Mesenchymal stem cell (in vitro differentiated cells and primary cell): ENCODE results near the gene VPS37C.

ENCODE experiments used
- DNase-seq: peaks from one replicate; pipeline ENCODE4 v3.0.0-alpha.2; 2013
- H2AFZ ChIP-seq: one replicate; pipeline ENCODE4 v1.6.1; 2013; ENCODE audit warnings: low read depth, mild to moderate bottlenecking, control low read depth, inconsistent platforms, low read length, moderate library complexity
- H2AK5ac ChIP-seq: 2 replicates; pipeline ENCODE4 v1.6.1; 2013; ENCODE audit warnings: low read length, moderate library complexity, mild to moderate bottlenecking, inconsistent platforms; ENCODE audit not compliant: severe bottlenecking
- H2BK120ac ChIP-seq: one replicate; pipeline ENCODE4 v1.6.1; 2013; ENCODE audit warnings: low read depth, mild to moderate bottlenecking, inconsistent platforms, low read length, moderate library complexity
- H2BK12ac ChIP-seq, 2 experiments: one replicate each; pipeline ENCODE4 v1.6.1; 2013; ENCODE audit warnings: inconsistent platforms in 2 of 2, low read length in 2 of 2, mild to moderate bottlenecking in 2 of 2, moderate library complexity in 2 of 2, control low read depth in 1 of 2
- H2BK15ac ChIP-seq: one replicate; pipeline ENCODE4 v1.6.1; 2013; ENCODE audit warnings: mild to moderate bottlenecking, low read depth, inconsistent platforms; ENCODE audit not compliant: poor library complexity, severe bottlenecking
- H2BK5ac ChIP-seq: 2 replicates; pipeline ENCODE4 v1.6.1; 2013; ENCODE audit warnings: low read depth, mild to moderate bottlenecking, low read length, control low read depth, inconsistent platforms; ENCODE audit not compliant: poor library complexity, severe bottlenecking
- H3K14ac ChIP-seq, 2 experiments: one replicate each; pipeline ENCODE4 v1.6.1; 2013; ENCODE audit warnings: inconsistent platforms in 2 of 2, low read length in 2 of 2, control low read depth in 1 of 2, mild to moderate bottlenecking in 1 of 2, moderate library complexity in 1 of 2
- H3K18ac ChIP-seq, 2 experiments: one replicate each; pipeline ENCODE4 v1.6.1; 2013; ENCODE audit warnings: inconsistent platforms in 2 of 2, low read length in 2 of 2, control low read depth in 1 of 2, low read depth in 1 of 2, mild to moderate bottlenecking in 1 of 2
- H3K23ac ChIP-seq, 2 experiments: one replicate each; pipeline ENCODE4 v1.6.1; 2013; ENCODE audit warnings: inconsistent platforms in 2 of 2, low read length in 2 of 2, mild to moderate bottlenecking in 2 of 2, moderate library complexity in 2 of 2, control low read depth in 1 of 2
- H3K27ac ChIP-seq: 2 replicates; pipeline ENCODE4 v1.5.1; 2013; ENCODE audit warnings: mild to moderate bottlenecking, moderate library complexity, low read length, control low read depth, inconsistent platforms; ENCODE audit not compliant: poor library complexity, severe bottlenecking
- H3K27me3 ChIP-seq, 2 experiments: 2 replicates each; pipeline versions ENCODE4 v1.6.1 to v1.7.0; 2013; ENCODE audit warnings: low read length in 2 of 2, mild to moderate bottlenecking in 2 of 2, moderate library complexity in 2 of 2, control low read depth in 1 of 2, inconsistent platforms in 1 of 2; ENCODE audit not compliant: control insufficient read depth in 1 of 2, insufficient read depth in 1 of 2
- H3K36me3 ChIP-seq, 2 experiments: 2 replicates each; pipeline versions ENCODE4 v1.6.1 to v1.7.0; 2013; ENCODE audit warnings: low read length in 2 of 2, control low read depth in 1 of 2, inconsistent platforms in 1 of 2, low read depth in 1 of 2, mild to moderate bottlenecking in 1 of 2; ENCODE audit not compliant: insufficient read depth in 2 of 2, control insufficient read depth in 1 of 2
- H3K4ac ChIP-seq, 2 experiments: one replicate each; pipeline ENCODE4 v1.6.1; 2013; ENCODE audit warnings: inconsistent platforms in 2 of 2, low read length in 2 of 2, mild to moderate bottlenecking in 2 of 2, moderate library complexity in 2 of 2, control low read depth in 1 of 2, low read depth in 1 of 2
- H3K4me1 ChIP-seq: 2 replicates; pipeline ENCODE4 v1.6.1; 2013; ENCODE audit warnings: low read depth, low read length, control low read depth; ENCODE audit not compliant: control insufficient read depth, insufficient read depth
- H3K4me2 ChIP-seq: 2 replicates; pipeline ENCODE4 v1.6.1; 2013; ENCODE audit warnings: low read length, mild to moderate bottlenecking, inconsistent platforms; ENCODE audit not compliant: poor library complexity, severe bottlenecking
- H3K4me3 ChIP-seq, 2 experiments: 2 replicates each; pipeline versions ENCODE4 v1.5.1 to v1.7.0; 2013; ENCODE audit warnings: low read length in 2 of 2, mild to moderate bottlenecking in 2 of 2, control low read depth in 1 of 2, low read depth in 1 of 2; ENCODE audit not compliant: insufficient read depth in 1 of 2
- H3K79me1 ChIP-seq: replicated peaks from 2 replicates; pipeline ENCODE4 v1.6.1; 2013; ENCODE audit warnings: mild to moderate bottlenecking, control low read depth, low read length, inconsistent platforms; ENCODE audit not compliant: poor library complexity, severe bottlenecking
- H3K9ac ChIP-seq: 2 replicates; pipeline ENCODE4 v1.7.0; 2013; ENCODE audit warnings: mild to moderate bottlenecking, low read length, moderate library complexity
- H3K9me3 ChIP-seq: 2 replicates; pipeline ENCODE4 v1.7.0; 2013; ENCODE audit warnings: mild to moderate bottlenecking, low read length; ENCODE audit not compliant: control insufficient read depth
- H4K8ac ChIP-seq: one replicate; pipeline ENCODE4 v1.6.1; 2013; ENCODE audit warnings: inconsistent platforms, mild to moderate bottlenecking, low read length, moderate library complexity
- H4K91ac ChIP-seq: one replicate; pipeline ENCODE4 v1.6.1; 2013; ENCODE audit warnings: mild to moderate bottlenecking, low read length, inconsistent platforms
- WGBS: methylation state at CpG from one replicate; pipeline ENCODE4 v1.1.7; 2013; ENCODE audit warnings: mixed read lengths; 5-methylcytosine and 5-hydroxymethylcytosine counted together

Gene VPS37C

DNA sequence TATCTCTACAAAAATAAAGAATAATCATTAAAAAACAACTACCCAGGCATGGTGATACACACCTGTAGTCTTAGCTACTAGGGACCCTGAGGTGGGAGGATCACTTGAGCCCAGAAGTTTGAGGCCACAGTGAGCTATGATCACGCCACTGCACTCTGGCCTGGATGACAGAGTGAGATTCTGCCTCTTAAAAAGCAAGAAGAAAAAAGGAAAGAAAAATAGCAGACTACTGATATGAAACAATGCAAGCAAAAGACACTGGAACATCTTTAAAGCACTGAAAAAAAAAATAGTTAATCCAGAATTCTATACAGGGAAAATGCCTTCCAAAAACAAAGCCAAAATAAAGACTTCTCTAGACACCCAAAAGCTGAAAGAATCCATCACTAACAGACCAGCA lies 5.9 kb downstream of the VPS37C start:
- no peak overlapping the region for H3K14ac ChIP-seq
- no peak overlapping the region for H4K8ac ChIP-seq
- H3K18ac ChIP-seq, result no peak overlapping the region
- H2BK15ac ChIP-seq, result no peak overlapping the region
- 100% methylated on average over 1 of the region's 1 CpG for WGBS
- no peak overlapping the region for H4K91ac ChIP-seq
- H3K9me3 ChIP-seq, result peaks cover 19% of the 10 kb centered on the region
- H2AK5ac ChIP-seq, result peak overlapping the region; percentile 63
- H3K9ac ChIP-seq, result no peak overlapping the region
- no peak overlapping the region for H3K4ac ChIP-seq
- no peak overlapping the region for H3K4me2 ChIP-seq
- no peak overlapping the region for H2BK5ac ChIP-seq
- no peak overlapping the region for H2BK12ac ChIP-seq
- H2BK120ac ChIP-seq, result no peak overlapping the region
- H3K4me3 ChIP-seq, result no peak overlapping the region
- H3K27me3 ChIP-seq, result no peaks in the 10 kb centered on the region
- no peak overlapping the region for H3K27ac ChIP-seq
- no peak overlapping the region for H3K23ac ChIP-seq
- H3K79me1 ChIP-seq, result peaks cover 15% of the 10 kb centered on the region
- H2AFZ ChIP-seq, result no peak overlapping the region
- peaks cover 20% of the 10 kb centered on the region for H3K4me1 ChIP-seq
- DNase-seq, result no peak
- H3K36me3 ChIP-seq, result peaks cover 7 to 14% of the 10 kb centered on the region in 2 experiments

DNA sequence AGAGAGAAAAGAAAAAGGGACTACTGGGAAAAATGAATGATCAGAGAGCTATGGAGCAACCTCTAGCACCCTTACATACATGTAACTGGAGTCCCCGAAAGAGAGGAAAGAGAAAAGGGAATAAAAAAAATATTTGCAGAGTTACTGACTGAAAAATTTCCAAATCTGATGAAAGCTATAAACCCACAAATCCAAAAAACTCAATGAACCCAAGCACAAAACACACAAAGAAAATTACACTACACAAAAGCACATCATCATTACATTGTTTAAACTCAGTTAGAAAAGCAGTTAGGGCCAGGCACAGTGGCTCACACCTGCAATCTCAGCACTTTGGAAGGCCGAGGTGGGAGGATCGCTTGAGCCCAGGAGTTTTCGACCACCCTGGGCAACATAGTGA lies 6.7 kb downstream of the VPS37C start:
- no peak overlapping the region for H3K14ac ChIP-seq
- no peak overlapping the region for H2AFZ ChIP-seq
- H3K27me3 ChIP-seq, result no peaks in the 10 kb centered on the region
- H3K4ac ChIP-seq, result no peak overlapping the region
- no peak overlapping the region for H2BK5ac ChIP-seq
- H3K4me1 ChIP-seq, result peaks cover 27% of the 10 kb centered on the region
- no peak overlapping the region for H4K91ac ChIP-seq
- H4K8ac ChIP-seq, result no peak overlapping the region
- no peak overlapping the region for H3K23ac ChIP-seq
- peaks cover 7 to 14% of the 10 kb centered on the region in 2 experiments for H3K36me3 ChIP-seq
- no peak overlapping the region for H2BK120ac ChIP-seq
- DNase-seq, result no peak
- peaks cover 19% of the 10 kb centered on the region for H3K9me3 ChIP-seq
- no peak overlapping the region for H2AK5ac ChIP-seq
- H3K9ac ChIP-seq, result no peak overlapping the region
- 100% methylated on average over 3 of the region's 4 CpGs for WGBS
- no peak overlapping the region for H3K4me2 ChIP-seq
- no peak overlapping the region for H2BK15ac ChIP-seq
- no peak overlapping the region for H3K4me3 ChIP-seq
- peaks cover 15% of the 10 kb centered on the region for H3K79me1 ChIP-seq
- no peak overlapping the region for H2BK12ac ChIP-seq
- no peak overlapping the region for H3K18ac ChIP-seq
- no peak overlapping the region for H3K27ac ChIP-seq

DNA sequence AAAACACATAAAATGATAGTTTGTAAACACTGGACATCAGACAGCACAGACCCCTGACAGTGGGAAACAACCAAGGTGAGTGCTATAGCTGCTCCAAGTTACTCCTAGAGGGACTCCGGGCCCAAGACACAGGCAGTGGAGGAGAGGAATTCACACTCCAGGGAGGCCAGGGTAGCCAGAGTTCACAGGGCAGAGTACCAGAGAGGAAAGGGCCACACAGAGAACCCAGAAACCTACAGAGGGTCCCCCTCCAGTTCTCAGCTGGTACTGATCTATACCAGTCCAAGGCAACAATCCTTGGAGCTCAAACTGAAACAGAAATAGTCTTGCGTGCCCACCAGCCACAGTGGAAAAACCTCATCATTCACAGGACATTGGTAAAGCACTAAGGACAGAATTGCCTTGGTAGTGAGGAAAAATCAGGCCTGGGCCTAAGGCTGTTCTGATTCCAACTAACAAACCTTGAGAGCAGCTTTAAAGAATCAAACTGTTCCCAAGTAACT lies 7.6 kb downstream of the VPS37C start:
- 68% methylated on average over 2 of the region's 2 CpGs for WGBS

DNA sequence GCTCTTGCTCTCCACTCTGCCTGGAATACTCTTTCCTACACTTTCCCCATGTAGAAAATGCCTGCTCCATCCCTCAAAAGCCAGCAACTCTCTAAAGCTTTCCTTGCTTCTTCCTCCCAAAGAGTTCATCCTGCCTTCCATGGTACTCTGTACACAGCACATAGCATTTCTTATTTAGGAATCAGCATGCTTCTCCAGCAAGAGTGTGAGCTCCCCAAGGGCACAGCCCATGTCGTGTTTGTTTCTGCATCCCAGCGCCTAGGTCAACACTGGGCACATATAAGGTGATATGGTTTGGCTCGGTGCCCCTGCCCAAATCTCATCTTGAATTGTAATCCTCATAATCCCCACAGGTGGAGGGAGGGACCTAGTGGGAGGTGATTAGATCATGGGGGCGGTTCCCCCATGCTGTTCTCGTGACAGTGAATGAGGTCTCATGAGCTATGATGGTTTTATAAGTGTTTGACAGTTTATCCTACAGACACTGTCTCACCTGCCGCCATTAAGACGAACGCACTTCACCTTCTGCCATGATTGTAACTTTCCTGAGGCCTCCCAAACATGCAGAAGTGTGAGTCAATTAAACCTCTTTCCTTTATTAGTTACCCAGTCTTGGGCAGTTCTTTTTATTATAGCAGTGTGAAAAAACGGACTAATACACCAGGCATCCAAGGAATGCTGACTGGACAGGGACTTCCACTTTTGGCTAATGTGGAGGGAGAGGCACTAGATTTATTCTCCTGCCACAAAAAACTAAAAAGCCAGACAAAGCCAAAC lies 8.2 kb downstream of the VPS37C start:
- Histone ChIP-seq H3K14ac (no peak overlapping the region), H3K23ac (no peak overlapping the region), H4K8ac (peak overlapping the region; percentile 52), H3K27ac (peak overlapping the region; percentile 97), H3K9me3 (peaks cover 19% of the 10 kb centered on the region), H3K27me3 (no peaks in the 10 kb centered on the region), H3K4ac (peak overlapping the region; percentile 6 to 77), H3K4me3 (peak overlapping the region in 1 of 2 experiments; percentile 35), H3K4me2 (no peak overlapping the region), H2AK5ac (peak overlapping the region; percentile 98), H2BK5ac (peak overlapping the region; percentile 80), H3K9ac (peak overlapping the region; percentile 81), H3K79me1 (peaks cover 21% of the 10 kb centered on the region), H2BK15ac (peak overlapping the region; percentile 26), H4K91ac (peak overlapping the region; percentile 52), H2AFZ (no peak overlapping the region), H2BK120ac (peak overlapping the region; percentile 15), H3K4me1 (peaks cover 31% of the 10 kb centered on the region), H2BK12ac (peak overlapping the region; percentile 1 to 38), H3K36me3 (peaks cover 7 to 16% of the 10 kb centered on the region in 2 experiments), H3K18ac (peak overlapping the region in 1 of 2 experiments; percentile 45)
- DNase-seq, result peak; percentile 90
- WGBS, result 65% methylated on average over 2 of the region's 9 CpGs

More for the DNA sequence above, 7.6 kb downstream of the VPS37C start:
- peaks cover 7 to 14% of the 10 kb centered on the region in 2 experiments for H3K36me3 ChIP-seq
- H3K4me1 ChIP-seq, result peaks cover 29% of the 10 kb centered on the region
- H3K23ac ChIP-seq, result no peak overlapping the region
- peaks cover 19% of the 10 kb centered on the region for H3K9me3 ChIP-seq
- H3K9ac ChIP-seq, result peak overlapping the region; percentile 81
- peak overlapping the region; percentile 42 for H2AK5ac ChIP-seq
- H3K27ac ChIP-seq, result peak overlapping the region; percentile 97
- H3K4ac ChIP-seq, result peak overlapping the region; percentile 46 to 54
- H3K79me1 ChIP-seq, result peaks cover 17% of the 10 kb centered on the region
- no peak overlapping the region for H3K18ac ChIP-seq
- peak; percentile 89 for DNase-seq
- no peak overlapping the region for H3K4me2 ChIP-seq
- no peak overlapping the region for H2BK12ac ChIP-seq
- no peak overlapping the region for H2AFZ ChIP-seq
- H4K8ac ChIP-seq, result peak overlapping the region; percentile 27
- H3K14ac ChIP-seq, result no peak overlapping the region
- peak overlapping the region in 1 of 2 experiments; percentile 35 for H3K4me3 ChIP-seq
- no peaks in the 10 kb centered on the region for H3K27me3 ChIP-seq
- peak overlapping the region; percentile 80 for H2BK5ac ChIP-seq
- H2BK120ac ChIP-seq, result no peak overlapping the region
- H4K91ac ChIP-seq, result no peak overlapping the region
- no peak overlapping the region for H2BK15ac ChIP-seq
